ENCODE measurements around the gene PLA2R1. TPM values are rescaled to one million over a fixed set of nuclear protein-coding genes. Genes with fewer than 3 reads are reported as not detected.

PLA2R1 gene
- total and polyA plus RNA-seq, 7 experiments from 2014 or later: not detected

DNA sequence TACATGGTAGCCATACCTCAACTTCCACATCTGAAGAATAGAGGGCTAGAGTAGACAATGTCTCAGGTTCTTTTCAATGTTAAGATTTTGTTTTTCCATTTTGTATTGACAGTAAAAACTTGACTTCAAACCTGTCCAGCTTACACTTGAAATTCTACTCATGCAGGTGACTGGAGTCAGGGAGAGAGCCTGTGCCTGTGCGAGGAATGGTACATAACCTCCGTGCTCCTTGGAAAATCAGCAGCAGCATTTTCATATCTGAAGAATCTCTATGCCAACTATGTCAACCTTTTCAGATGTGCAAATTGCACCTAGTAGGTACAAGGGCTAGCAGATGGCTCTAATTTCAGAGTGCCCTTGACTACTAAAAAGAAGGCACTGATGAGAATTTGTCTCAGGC is 2.1 kb downstream of the PLA2R1 start:
- H3K36me3 ChIP-seq (ENCODE audit: control insufficient read depth in 2 of 3, insufficient read depth in 3 of 3, low read length in 3 of 3): no peaks in the 10 kb centered on the region

DNA sequence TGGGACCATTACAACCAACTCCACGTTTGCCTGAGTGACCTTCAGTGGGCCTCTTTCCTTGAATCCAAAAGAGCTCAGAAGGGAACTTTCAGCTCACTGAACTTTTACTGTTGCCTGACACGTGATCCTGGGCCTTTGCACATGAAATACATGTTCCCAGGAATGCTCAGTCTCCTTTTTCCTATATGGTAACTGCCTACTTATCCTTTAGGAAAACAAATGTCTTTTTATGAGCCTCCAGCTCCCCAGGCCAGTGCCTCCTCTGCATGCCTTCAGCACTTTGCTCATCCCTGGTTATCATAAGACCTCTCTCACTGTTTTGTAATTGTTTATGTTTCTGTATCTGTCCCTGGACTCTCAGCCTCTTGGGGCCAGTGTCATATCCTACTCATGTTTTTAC is 5.1 kb downstream of the PLA2R1 start:
- no peak overlapping the region for H3K27ac ChIP-seq (ENCODE audit: low read depth, low read length)
- H3K4me3 ChIP-seq (ENCODE audit: low read length): no peak overlapping the region
- H3K9me3 ChIP-seq (ENCODE audit: control insufficient read depth in 2 of 3, low read length in 3 of 3): no peaks in the 10 kb centered on the region
- peaks cover 0 to 3% (median 0%) of the 10 kb centered on the region in 11 donors for H3K9me3 Mint-ChIP-seq
- H3K36me3 Mint-ChIP-seq: peaks cover 0 to 6% (median 0%) of the 10 kb centered on the region in 5 donors
- CTCF ChIA-PET: no interaction called here
- intact Hi-C loops (cut with micrococcal nuclease): no loop called here
- no peaks in the 10 kb centered on the region for H3K27me3 ChIP-seq (ENCODE audit: control insufficient read depth in 2 of 2, insufficient read depth in 2 of 2, low read length in 2 of 2)
- H3K4me1 Mint-ChIP-seq: peaks cover 0 to 3% (median 0%) of the 10 kb centered on the region in 7 donors
- no peak for DNase-seq
- no peaks in the 10 kb centered on the region for H3K4me1 ChIP-seq (ENCODE audit: control insufficient read depth in 2 of 2, insufficient read depth in 2 of 2, low read length in 2 of 2)
- no peak for ATAC-seq
- POLR2A ChIA-PET: interaction anchor here (0.6 kb wide), 1 partner anchor 597 kb away, joined by 3 read pairs; no protein-coding TSS in a partner anchor
- H3K4me3 Mint-ChIP-seq: no peak overlapping the region
- no peaks in the 10 kb centered on the region for H3K36me3 ChIP-seq (ENCODE audit: control insufficient read depth in 2 of 3, insufficient read depth in 3 of 3, low read length in 3 of 3)
- H3K27ac Mint-ChIP-seq: no peak overlapping the region
- peaks cover 37 to 59% (median 48%) of the 10 kb centered on the region in 5 donors for H3K27me3 Mint-ChIP-seq

More for the DNA sequence above, 2.1 kb downstream of the PLA2R1 start:
- H3K9me3 ChIP-seq (ENCODE audit: control insufficient read depth in 2 of 3, low read length in 3 of 3): no peaks in the 10 kb centered on the region
- DNase-seq (no peak), ATAC-seq (no peak)
- Mint-ChIP-seq H3K4me1 (peaks cover 4 to 11% (median 8%) of the 10 kb centered on the region in 7 donors), H3K4me3 (no peak overlapping the region), H3K27ac (no peak overlapping the region), H3K36me3 (peaks cover 0 to 6% (median 0%) of the 10 kb centered on the region in 5 donors), H3K9me3 (peaks cover 0 to 3% (median 0%) of the 10 kb centered on the region in 11 donors), H3K27me3 (peaks cover 46 to 70% (median 64%) of the 10 kb centered on the region in 5 donors)
- no peaks in the 10 kb centered on the region for H3K4me1 ChIP-seq (ENCODE audit: control insufficient read depth in 2 of 2, insufficient read depth in 2 of 2, low read length in 2 of 2)
- H3K4me3 ChIP-seq (ENCODE audit: low read length): no peak overlapping the region
- ChIA-PET CTCF (no interaction called here), POLR2A (no interaction called here)
- no peak overlapping the region for H3K27ac ChIP-seq (ENCODE audit: low read depth, low read length)
- intact Hi-C loops (cut with micrococcal nuclease): no loop called here
- no peaks in the 10 kb centered on the region for H3K27me3 ChIP-seq (ENCODE audit: control insufficient read depth in 2 of 2, insufficient read depth in 2 of 2, low read length in 2 of 2)

- no peaks in the 10 kb centered on the region for H3K9me3 ChIP-seq (ENCODE audit: control insufficient read depth in 2 of 3, low read length in 3 of 3)
- Mint-ChIP-seq H3K27ac (no peak overlapping the region), H3K4me3 (no peak overlapping the region), H3K4me1 (no peaks in the 10 kb centered on the region), H3K27me3 (peaks cover 38 to 56% (median 50%) of the 10 kb centered on the region in 5 donors), H3K9me3 (peaks cover 0 to 1% (median 0%) of the 10 kb centered on the region in 11 donors), H3K36me3 (peaks cover 0 to 6% (median 0%) of the 10 kb centered on the region in 5 donors)
- H3K4me3 ChIP-seq (ENCODE audit: low read length): no peak overlapping the region
- no peak for ATAC-seq
- no peaks in the 10 kb centered on the region for H3K36me3 ChIP-seq (ENCODE audit: control insufficient read depth in 2 of 3, insufficient read depth in 3 of 3, low read length in 3 of 3)
- intact Hi-C loops (cut with micrococcal nuclease): no loop called here
- ChIA-PET POLR2A (no interaction called here), CTCF (no interaction called here)
- no peak overlapping the region for H3K27ac ChIP-seq (ENCODE audit: low read depth, low read length)
- H3K27me3 ChIP-seq (ENCODE audit: control insufficient read depth in 2 of 2, insufficient read depth in 2 of 2, low read length in 2 of 2): no peaks in the 10 kb centered on the region
- H3K4me1 ChIP-seq (ENCODE audit: control insufficient read depth in 2 of 2, insufficient read depth in 2 of 2, low read length in 2 of 2): no peaks in the 10 kb centered on the region
- no peak for DNase-seq
Observed at GRCh38 chr2:160055726-160056108, 6.7 kb downstream of the PLA2R1 start.

- H3K36me3 ChIP-seq (ENCODE audit: control insufficient read depth in 2 of 3, insufficient read depth in 3 of 3, low read length in 3 of 3): no peaks in the 10 kb centered on the region
- H3K4me3 ChIP-seq (ENCODE audit: low read length): no peak overlapping the region
- H3K4me1 Mint-ChIP-seq: no peaks in the 10 kb centered on the region
- ATAC-seq (no peak), DNase-seq (no peak)
- H3K9me3 ChIP-seq (ENCODE audit: control insufficient read depth in 2 of 3, low read length in 3 of 3): no peaks in the 10 kb centered on the region
- H3K36me3 Mint-ChIP-seq: peaks cover 0 to 6% (median 0%) of the 10 kb centered on the region in 5 donors
- peaks cover 35 to 52% (median 46%) of the 10 kb centered on the region in 5 donors for H3K27me3 Mint-ChIP-seq
- intact Hi-C loops (cut with micrococcal nuclease): no loop called here
- H3K4me1 ChIP-seq (ENCODE audit: control insufficient read depth in 2 of 2, insufficient read depth in 2 of 2, low read length in 2 of 2): no peaks in the 10 kb centered on the region
- H3K4me3 Mint-ChIP-seq: no peak overlapping the region
- H3K27ac Mint-ChIP-seq: no peak overlapping the region
- POLR2A ChIA-PET: no interaction called here
- CTCF ChIA-PET: no interaction called here
- peaks cover 0 to 1% (median 0%) of the 10 kb centered on the region in 11 donors for H3K9me3 Mint-ChIP-seq
- no peak overlapping the region for H3K27ac ChIP-seq (ENCODE audit: low read depth, low read length)
- H3K27me3 ChIP-seq (ENCODE audit: control insufficient read depth in 2 of 2, insufficient read depth in 2 of 2, low read length in 2 of 2): no peaks in the 10 kb centered on the region
Observed at GRCh38 chr2:160054984-160055725, 7.3 kb downstream of the PLA2R1 start.

- no peak overlapping the region for H3K4me3 ChIP-seq (ENCODE audit: low read length)
- no peaks in the 10 kb centered on the region for H3K9me3 Mint-ChIP-seq
- no peaks in the 10 kb centered on the region for H3K36me3 ChIP-seq (ENCODE audit: control insufficient read depth in 2 of 3, insufficient read depth in 3 of 3, low read length in 3 of 3)
- H3K27ac ChIP-seq (ENCODE audit: low read depth, low read length): no peak overlapping the region
- ATAC-seq (no peak), DNase-seq (no peak)
- H3K4me1 Mint-ChIP-seq: no peaks in the 10 kb centered on the region
- ChIA-PET POLR2A (no interaction called here), CTCF (interaction anchor here (0.6 kb wide), 1 partner anchor 156 kb away, joined by 3 read pairs; no protein-coding TSS in a partner anchor)
- intact Hi-C loops (cut with micrococcal nuclease): no loop called here
- no peaks in the 10 kb centered on the region for H3K9me3 ChIP-seq (ENCODE audit: control insufficient read depth in 2 of 3, low read length in 3 of 3)
- H3K4me3 Mint-ChIP-seq: no peak overlapping the region
- no peaks in the 10 kb centered on the region for H3K27me3 ChIP-seq (ENCODE audit: control insufficient read depth in 2 of 2, insufficient read depth in 2 of 2, low read length in 2 of 2)
- H3K36me3 Mint-ChIP-seq: peaks cover 0 to under 1% (median 0%) of the 10 kb centered on the region in 5 donors
- peaks cover 30 to 47% (median 35%) of the 10 kb centered on the region in 5 donors for H3K27me3 Mint-ChIP-seq
- no peak overlapping the region for H3K27ac Mint-ChIP-seq
- no peaks in the 10 kb centered on the region for H3K4me1 ChIP-seq (ENCODE audit: control insufficient read depth in 2 of 2, insufficient read depth in 2 of 2, low read length in 2 of 2)
Observed at GRCh38 chr2:160053946-160054345, 8.5 kb downstream of the PLA2R1 start.

GRCh38 chr2:160052531-160052930 is 9.9 kb downstream of the PLA2R1 start:
- Mint-ChIP-seq H3K4me3 (no peak overlapping the region), H3K27ac (no peak overlapping the region), H3K36me3 (no peaks in the 10 kb centered on the region), H3K9me3 (no peaks in the 10 kb centered on the region), H3K27me3 (peaks cover 21 to 36% (median 26%) of the 10 kb centered on the region in 5 donors), H3K4me1 (no peaks in the 10 kb centered on the region)
- H3K4me3 ChIP-seq (ENCODE audit: low read length): no peak overlapping the region
- ATAC-seq (no peak), DNase-seq (no peak)
- no peaks in the 10 kb centered on the region for H3K4me1 ChIP-seq (ENCODE audit: control insufficient read depth in 2 of 2, insufficient read depth in 2 of 2, low read length in 2 of 2)
- ChIA-PET CTCF (no interaction called here), POLR2A (no interaction called here)
- H3K9me3 ChIP-seq (ENCODE audit: control insufficient read depth in 2 of 3, low read length in 3 of 3): no peaks in the 10 kb centered on the region
- no peaks in the 10 kb centered on the region for H3K36me3 ChIP-seq (ENCODE audit: control insufficient read depth in 2 of 3, insufficient read depth in 3 of 3, low read length in 3 of 3)
- H3K27ac ChIP-seq (ENCODE audit: low read depth, low read length): no peak overlapping the region
- H3K27me3 ChIP-seq (ENCODE audit: control insufficient read depth in 2 of 2, insufficient read depth in 2 of 2, low read length in 2 of 2): no peaks in the 10 kb centered on the region
- intact Hi-C loops (cut with micrococcal nuclease): no loop called here

DNA sequence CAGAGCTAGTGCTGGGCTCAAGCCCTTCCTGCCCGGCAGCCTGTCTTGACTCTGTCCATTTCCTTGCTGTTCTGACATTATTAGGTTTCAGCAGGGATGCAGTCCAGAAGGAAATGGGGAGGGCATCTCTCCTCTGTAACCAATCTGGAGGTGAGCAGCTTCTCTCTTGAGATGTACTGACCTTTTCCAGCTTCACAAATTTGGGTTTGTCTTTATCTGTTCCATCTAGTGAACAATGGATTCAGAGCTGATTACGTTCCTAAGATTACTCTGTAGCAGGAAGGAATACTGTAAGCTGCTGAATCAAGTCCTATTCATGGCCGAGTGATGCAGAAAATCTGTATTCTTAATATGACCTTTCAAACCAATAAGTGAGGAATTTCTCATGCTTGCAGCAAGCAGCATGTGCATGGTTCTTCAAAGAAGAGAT is 11.0 kb downstream of the PLA2R1 start:
- no peak overlapping the region for H3K4me3 Mint-ChIP-seq
- no peaks in the 10 kb centered on the region for H3K36me3 Mint-ChIP-seq

More for the DNA sequence above, 11.0 kb downstream of the PLA2R1 start:
- POLR2A ChIA-PET: interaction anchor here (0.6 kb wide), 1 partner anchor 37 kb away, joined by 3 read pairs; no protein-coding TSS in a partner anchor
- CTCF ChIA-PET: no interaction called here
- no peaks in the 10 kb centered on the region for H3K36me3 ChIP-seq (ENCODE audit: control insufficient read depth in 2 of 3, insufficient read depth in 3 of 3, low read length in 3 of 3)
- H3K9me3 ChIP-seq (ENCODE audit: control insufficient read depth in 2 of 3, low read length in 3 of 3): no peaks in the 10 kb centered on the region
- H3K4me3 ChIP-seq (ENCODE audit: low read length): no peak overlapping the region
- H3K27me3 ChIP-seq (ENCODE audit: control insufficient read depth in 2 of 2, insufficient read depth in 2 of 2, low read length in 2 of 2): no peaks in the 10 kb centered on the region
- Mint-ChIP-seq H3K27ac (no peak overlapping the region), H3K9me3 (no peaks in the 10 kb centered on the region), H3K27me3 (peaks cover 18 to 25% (median 22%) of the 10 kb centered on the region in 5 donors), H3K4me1 (no peaks in the 10 kb centered on the region)
- ATAC-seq (no peak), DNase-seq (no peak)
- no peak overlapping the region for H3K27ac ChIP-seq (ENCODE audit: low read depth, low read length)
- intact Hi-C loops (cut with micrococcal nuclease): no loop called here
- H3K4me1 ChIP-seq (ENCODE audit: control insufficient read depth in 2 of 2, insufficient read depth in 2 of 2, low read length in 2 of 2): no peaks in the 10 kb centered on the region

Data from naive thymus-derived CD4-positive, alpha-beta T cell (primary cell).